ENCODE results near the gene DNAJC13.
A peak's percentile ranks its signal among the peaks of the same experiment; 100 is the strongest.
"Not testable (repeated sequence)": the region's sequence is repeated elsewhere in the genome, so short reads cannot be mapped to it uniquely, and the experiment has no call there.

Gene DNAJC13

GRCh38 chr3:132416807-132417694 is at the start of gene DNAJC13:
Gene DNAJC13 (plus strand): TSS chr3:132417502. CDS start chr3:132434551, 17,049 bp downstream.
- peak; percentile 96 for DNase-seq

GRCh38 chr3:132368515-132368914 is 48.8 kb upstream of the DNAJC13 start:
- DNase-seq, result no peak

- no peak for DNase-seq
Measured at GRCh38 chr3:132368962-132369361, 48.3 kb upstream of the DNAJC13 start.

- DNase-seq, result peak; percentile 44
Measured at GRCh38 chr3:132376945-132377354, 40.4 kb upstream of the DNAJC13 start.

GRCh38 chr3:132378048-132378762 is 39.1 kb upstream of the DNAJC13 start:
- DNase-seq, result no peak

- DNase-seq, result no peak
Measured at GRCh38 chr3:132378846-132379245, 38.5 kb upstream of the DNAJC13 start.

GRCh38 chr3:132380920-132381319 is 36.4 kb upstream of the DNAJC13 start:
- no peak for DNase-seq

GRCh38 chr3:132381348-132381944 is 35.9 kb upstream of the DNAJC13 start:
- no peak for DNase-seq

- no peak for DNase-seq
Measured at GRCh38 chr3:132382267-132382666, 35.0 kb upstream of the DNAJC13 start.

- no peak for DNase-seq
Measured at GRCh38 chr3:132382688-132383194, 34.6 kb upstream of the DNAJC13 start.

GRCh38 chr3:132386259-132386658 is 31.0 kb upstream of the DNAJC13 start:
- no peak for DNase-seq

GRCh38 chr3:132392675-132393074 is 24.6 kb upstream of the DNAJC13 start:
- not testable (repeated sequence) for DNase-seq

- DNase-seq, result peak; percentile 65
Measured at GRCh38 chr3:132394320-132394719, 23.0 kb upstream of the DNAJC13 start.

- DNase-seq, result no peak
Measured at GRCh38 chr3:132395126-132395525, 22.2 kb upstream of the DNAJC13 start.

GRCh38 chr3:132396255-132396654 is 21.0 kb upstream of the DNAJC13 start:
- DNase-seq, result no peak

GRCh38 chr3:132396776-132397175 is 20.5 kb upstream of the DNAJC13 start:
- DNase-seq, result not testable (repeated sequence)

GRCh38 chr3:132399054-132399929 is 18.0 kb upstream of the DNAJC13 start:
- peak; percentile 53 for DNase-seq

GRCh38 chr3:132401255-132401654 is 16.0 kb upstream of the DNAJC13 start:
- DNase-seq, result no peak

- no peak for DNase-seq
Measured at GRCh38 chr3:132404276-132404675, 13.0 kb upstream of the DNAJC13 start.

- no peak for DNase-seq
Measured at GRCh38 chr3:132405188-132405587, 12.1 kb upstream of the DNAJC13 start.

GRCh38 chr3:132405609-132406299 is 11.5 kb upstream of the DNAJC13 start:
- DNase-seq, result no peak

- no peak for DNase-seq
Measured at GRCh38 chr3:132406587-132406986, 10.7 kb upstream of the DNAJC13 start.

All from NCI-H2171 treated with DMSO at 0.1 percent for 48 hours (cell line).